Measurements from ENCODE around the gene SLC52A1.
A peak's percentile ranks its signal among the peaks of the same experiment; 100 is the strongest.
"Not testable (repeated sequence)": the region's sequence is repeated elsewhere in the genome, so short reads cannot be mapped to it uniquely, and the experiment has no call there.

SLC52A1 gene

GRCh38 chr17:5043524-5043923 lies 8.3 kb upstream of the SLC52A1 start:
- TF ChIP-seq CTCF (IDR thresholded peaks at IDR 0.05; ENCODE audit: extremely low read depth, missing control alignments): no peak
- no peak for DNase-seq (ENCODE audit: low spot score)

- TF ChIP-seq CTCF (IDR thresholded peaks at IDR 0.05; ENCODE audit: extremely low read depth, missing control alignments): no peak
- DNase-seq (ENCODE audit: low spot score): no peak
These were observed 7.2 kb upstream of the SLC52A1 start for GRCh38 chr17:5042157-5043022.

GRCh38 chr17:5034651-5035050 lies 575 bp downstream of the SLC52A1 start:
- TF ChIP-seq CTCF (IDR thresholded peaks at IDR 0.05; ENCODE audit: extremely low read depth, missing control alignments): no peak
- no peak for DNase-seq (ENCODE audit: low spot score)

- DNase-seq (ENCODE audit: low spot score): no peak
- no peak for TF ChIP-seq CTCF (IDR thresholded peaks at IDR 0.05; ENCODE audit: extremely low read depth, missing control alignments)
These were observed 1.2 kb downstream of the SLC52A1 start for GRCh38 chr17:5034063-5034462.

- DNase-seq (ENCODE audit: low spot score): no peak
- TF ChIP-seq CTCF (IDR thresholded peaks at IDR 0.05; ENCODE audit: extremely low read depth, missing control alignments): no peak
These were observed 1.7 kb downstream of the SLC52A1 start for GRCh38 chr17:5033352-5034015.

- no peak for TF ChIP-seq CTCF (IDR thresholded peaks at IDR 0.05; ENCODE audit: extremely low read depth, missing control alignments)
- no peak for DNase-seq (ENCODE audit: low spot score)
These were observed 2.4 kb downstream of the SLC52A1 start for GRCh38 chr17:5032865-5033264.

- peak; percentile 95 for DNase-seq (ENCODE audit: low spot score)
- peak; percentile 48 for TF ChIP-seq CTCF (IDR thresholded peaks at IDR 0.05; ENCODE audit: extremely low read depth, missing control alignments)
These were observed 3.7 kb downstream of the SLC52A1 start for GRCh38 chr17:5031365-5032082.

GRCh38 chr17:5030168-5030567 lies 5.1 kb downstream of the SLC52A1 start:
- not testable (repeated sequence) for DNase-seq (ENCODE audit: low spot score)
